Liver (tissue), 9 donors: Measurements from ENCODE around the gene PLCB2. TPM values are rescaled to one million over a fixed set of nuclear protein-coding genes. Genes with fewer than 3 reads are reported as not detected.

ENCODE experiments used
- DNase-seq: peaks from one replicate; pipeline ENCODE4 v3.0.0-alpha.2; 2017; ENCODE audit warnings: low spot score
- H3K27ac ChIP-seq, 2 donors: one replicate each; pipeline ENCODE4 v1.7.0; 2013; ENCODE audit warnings: inconsistent platforms in 2 of 2, low read length in 2 of 2, control low read depth in 1 of 2, low read depth in 1 of 2, mild to moderate bottlenecking in 1 of 2
- H3K27me3 ChIP-seq, 4 donors: one replicate each; pipeline versions ENCODE4 v1.6.1 to v1.7.0; 2013; ENCODE audit warnings: low read length in 3 of 4, inconsistent platforms in 1 of 4, mild to moderate bottlenecking in 1 of 4, moderate library complexity in 1 of 4; ENCODE audit not compliant: control insufficient read depth in 4 of 4, insufficient read depth in 4 of 4
- H3K36me3 ChIP-seq, 4 donors: one replicate each; pipeline versions ENCODE4 v1.6.1 to v1.7.0; 2013; ENCODE audit warnings: low read length in 3 of 4, mild to moderate bottlenecking in 3 of 4, low read depth in 1 of 4, moderate library complexity in 1 of 4; ENCODE audit not compliant: control insufficient read depth in 4 of 4, insufficient read depth in 3 of 4
- H3K4me1 ChIP-seq, 4 donors: one replicate each; pipeline versions ENCODE4 v1.6.1 to v1.7.0; 2013; ENCODE audit warnings: low read length in 3 of 4, mild to moderate bottlenecking in 3 of 4, moderate library complexity in 1 of 4; ENCODE audit not compliant: control insufficient read depth in 4 of 4, insufficient read depth in 4 of 4
- H3K4me3 ChIP-seq, 3 donors: one replicate each; pipeline versions ENCODE4 v1.6.1 to v1.7.0; 2013; ENCODE audit warnings: low read length in 3 of 3, control low read depth in 1 of 3, low read depth in 1 of 3, mild to moderate bottlenecking in 1 of 3
- H3K9ac ChIP-seq, 2 donors: one replicate each; pipeline ENCODE4 v1.7.0; 2013; ENCODE audit warnings: low read length in 2 of 2, mild to moderate bottlenecking in 2 of 2, moderate library complexity in 2 of 2, control low read depth in 1 of 2, low read depth in 1 of 2
- H3K9me3 ChIP-seq, 4 donors: one replicate each; pipeline versions ENCODE4 v1.6.1 to v1.7.0; 2013; ENCODE audit warnings: low read length in 3 of 4; ENCODE audit not compliant: control insufficient read depth in 4 of 4
- CTCF ChIP-seq: fragments of 150-350 bp; IDR thresholded peaks from 2 replicates; pipeline ENCODE4 v1.5.1; 2017; ENCODE audit warnings: improper control_type of control experiment, low read depth, low read length; ENCODE audit not compliant: missing input control
- EGR1 ChIP-seq, 2 donors: IDR thresholded peaks; 2 replicates each; pipeline ENCODE4 v1.6.1; 2016 to 2018; ENCODE audit warnings: antibody characterized with exemption in 2 of 2, low read depth in 2 of 2
- FOXA1 ChIP-seq: IDR thresholded peaks from 2 replicates; pipeline ENCODE4 v1.6.1; 2016; ENCODE audit warnings: antibody characterized with exemption
- FOXA2 ChIP-seq: IDR thresholded peaks from 2 replicates; pipeline ENCODE4 v1.6.1; 2016; ENCODE audit warnings: antibody characterized with exemption
- GABPA ChIP-seq, 2 donors: IDR thresholded peaks in 1 of 2; conservative IDR thresholded peaks in 1 of 2; 2 replicates each; pipeline ENCODE4 v1.6.1; 2016; ENCODE audit warnings: antibody characterized with exemption in 2 of 2, mild to moderate bottlenecking in 1 of 2, moderate library complexity in 1 of 2
- HNF4A ChIP-seq, 2 donors: conservative IDR thresholded peaks; 2 replicates each; pipeline ENCODE4 v1.6.1; 2016; ENCODE audit warnings: antibody characterized with exemption in 2 of 2, mild to moderate bottlenecking in 2 of 2
- HNF4G ChIP-seq: IDR thresholded peaks from 2 replicates; pipeline ENCODE4 v1.6.1; 2016; ENCODE audit warnings: antibody characterized with exemption
- JUND ChIP-seq, 2 donors: IDR thresholded peaks; 2 replicates each; pipeline ENCODE4 v1.6.1; 2016; ENCODE audit warnings: antibody characterized with exemption in 2 of 2
- MAX ChIP-seq: IDR thresholded peaks from 2 replicates; pipeline ENCODE4 v1.6.1; 2016; ENCODE audit warnings: antibody characterized with exemption
- NR2F2 ChIP-seq: IDR thresholded peaks from 2 replicates; pipeline ENCODE4 v1.6.1; 2016; ENCODE audit warnings: antibody characterized with exemption
- RAD21 ChIP-seq, 2 donors: IDR thresholded peaks; 2 replicates each; pipeline ENCODE4 v1.6.1; 2016; ENCODE audit warnings: antibody characterized with exemption in 2 of 2, mild to moderate bottlenecking in 2 of 2
- REST ChIP-seq: IDR thresholded peaks from 2 replicates; pipeline ENCODE4 v1.6.1; 2016; ENCODE audit warnings: antibody characterized with exemption, mild to moderate bottlenecking
- RXRA ChIP-seq, 2 donors: IDR thresholded peaks; 2 replicates each; pipeline ENCODE4 v1.6.1; 2017 to 2018; ENCODE audit warnings: antibody characterized with exemption in 2 of 2, mild to moderate bottlenecking in 1 of 2
- SP1 ChIP-seq: IDR thresholded peaks from 2 replicates; pipeline ENCODE4 v1.6.1; 2018; ENCODE audit warnings: antibody characterized with exemption, mild to moderate bottlenecking
- TAF1 ChIP-seq: conservative IDR thresholded peaks from 2 replicates; pipeline ENCODE4 v1.6.1; 2016; ENCODE audit warnings: antibody characterized with exemption, mild to moderate bottlenecking
- YY1 ChIP-seq: IDR thresholded peaks from 2 replicates; pipeline ENCODE4 v1.6.1; 2016; ENCODE audit warnings: antibody characterized with exemption, mild to moderate bottlenecking
- ZBTB33 ChIP-seq: IDR thresholded peaks from 2 replicates; pipeline ENCODE4 v1.6.1; 2016; ENCODE audit warnings: antibody characterized with exemption
- WGBS: extraction: QIAGEN DNeasy Blood & Tissue Kit; methylation state at CpG from one replicate; pipeline ENCODE4 v1.1.7; 2013; 5-methylcytosine and 5-hydroxymethylcytosine counted together
- polyA plus RNA-seq, 2 donors: library from polyadenylated mRNA; stranded (reverse) in 1 of 2; unstranded in 1 of 2; fragments of 200-250 nt in 1 of 2; fragments of >200 nt in 1 of 2; fragmentation: Nextera tagmentation in 1 of 2; extraction: Ambion mirVana in 1 of 2; gene quantifications; one replicate each; pipeline versions ENCODE4 v1.2.1 to v1.2.3, GENCODE V29; 2013 to 2015
- total RNA-seq, 2 donors: library from RNA; depleted of rRNA; stranded (reverse); fragments of >200 nt; gene quantifications; one replicate each; pipeline ENCODE4 v1.2.3, GENCODE V29; 2014
- donor health status: healthy.
- donor health status: healthy.
- donor health status: healthy.
- donor health status: healthy.
- donor health status: healthy.

Gene PLCB2
- total and polyA plus RNA-seq, 4 donors = 2.1 to 13.3 (median 7.6) TPM

- Histone ChIP-seq H3K27ac (no peak overlapping the region), H3K9ac (no peak overlapping the region), H3K27me3 (no peaks in the 10 kb centered on the region), H3K4me3 (no peak overlapping the region), H3K9me3 (no peaks in the 10 kb centered on the region), H3K4me1 (peaks cover 2 to 14% (median 8%) of the 10 kb centered on the region in 4 donors), H3K36me3 (peaks cover 0 to 2% (median 0%) of the 10 kb centered on the region in 4 donors)
- DNase-seq = no peak
- TF ChIP-seq SP1 (no peak), NR2F2 (no peak), FOXA2 (no peak), FOXA1 (no peak), TAF1 (no peak), YY1 (no peak), RXRA (IDR thresholded peaks at IDR 0.05) (no peak), GABPA (IDR thresholded peaks at IDR 0.05 in 1 of 2, conservative IDR thresholded peaks at IDR 0.05 in 1 of 2) (no peak), REST (no peak), MAX (no peak), EGR1 (IDR thresholded peaks at IDR 0.05; ENCODE audit: low read depth in 2 of 2) (no peak)
Observed at GRCh38 chr15:40293006-40293405, 14.7 kb downstream of the PLCB2 start.

GRCh38 chr15:40292246-40292645 is 15.5 kb downstream of the PLCB2 start:
- H3K9ac ChIP-seq = no peak overlapping the region
- H3K9me3 ChIP-seq = no peaks in the 10 kb centered on the region
- TF ChIP-seq HNF4G (no peak), SP1 (no peak), JUND (IDR thresholded peaks at IDR 0.05) (no peak), FOXA1 (no peak), MAX (no peak), FOXA2 (no peak), TAF1 (no peak), YY1 (no peak), GABPA (IDR thresholded peaks at IDR 0.05 in 1 of 2, conservative IDR thresholded peaks at IDR 0.05 in 1 of 2) (no peak), HNF4A (conservative IDR thresholded peaks at IDR 0.05) (no peak), NR2F2 (no peak), EGR1 (IDR thresholded peaks at IDR 0.05; ENCODE audit: low read depth in 2 of 2) (no peak), RXRA (IDR thresholded peaks at IDR 0.05) (no peak), RAD21 (IDR thresholded peaks at IDR 0.05) (no peak), CTCF (no peak), REST (no peak), ZBTB33 (no peak)
- no peak for DNase-seq
- H3K4me1 ChIP-seq = peaks cover 2 to 14% (median 8%) of the 10 kb centered on the region in 4 donors
- 75% methylated on average over 3 of the region's 3 CpGs for WGBS
- H3K27ac ChIP-seq = no peak overlapping the region
- no peak overlapping the region for H3K4me3 ChIP-seq
- H3K36me3 ChIP-seq = no peaks in the 10 kb centered on the region
- H3K27me3 ChIP-seq = no peaks in the 10 kb centered on the region
